Measurements from ENCODE around the gene LCNL1.

Gene LCNL1

GRCh38 chr9:136982232-136983051 lies at the start of gene LCNL1:
LCNL1 (plus strand) TSS chr9:136982993; CDS start chr9:136983587, 594 bp downstream.
- DNase-seq (ENCODE audit: low read depth), result no peak

GRCh38 chr9:136934277-136934676 lies 48.5 kb upstream of the LCNL1 start:
- no peak for DNase-seq (ENCODE audit: low read depth)

- no peak for DNase-seq (ENCODE audit: low read depth)
These were observed 47.1 kb upstream of the LCNL1 start for GRCh38 chr9:136935651-136936050.

GRCh38 chr9:136936645-136937170 lies 46.1 kb upstream of the LCNL1 start:
- no peak for DNase-seq (ENCODE audit: low read depth)

GRCh38 chr9:136937186-136938001 lies 45.4 kb upstream of the LCNL1 start:
- DNase-seq (ENCODE audit: low read depth), result no peak

GRCh38 chr9:136939431-136939995 lies 43.3 kb upstream of the LCNL1 start:
- no peak for DNase-seq (ENCODE audit: low read depth)

- DNase-seq (ENCODE audit: low read depth), result no peak
These were observed 42.7 kb upstream of the LCNL1 start for GRCh38 chr9:136939996-136940525.

- DNase-seq (ENCODE audit: low read depth), result no peak
These were observed 42.1 kb upstream of the LCNL1 start for GRCh38 chr9:136940526-136941230.

- DNase-seq (ENCODE audit: low read depth), result no peak
These were observed 41.3 kb upstream of the LCNL1 start for GRCh38 chr9:136941231-136942111.

- no peak for DNase-seq (ENCODE audit: low read depth)
These were observed 40.5 kb upstream of the LCNL1 start for GRCh38 chr9:136942112-136942880.

GRCh38 chr9:136942881-136943230 lies 39.9 kb upstream of the LCNL1 start:
- no peak for DNase-seq (ENCODE audit: low read depth)

- no peak for DNase-seq (ENCODE audit: low read depth)
These were observed 39.2 kb upstream of the LCNL1 start for GRCh38 chr9:136943291-136944211.

- no peak for DNase-seq (ENCODE audit: low read depth)
These were observed 38.6 kb upstream of the LCNL1 start for GRCh38 chr9:136944212-136944518.

GRCh38 chr9:136944519-136945332 lies 38.1 kb upstream of the LCNL1 start, which contains the start of the genes C8G and FBXW5:
C8G (plus strand) TSS chr9:136945243; CDS start chr9:136945321, 78 bp downstream.
FBXW5 (minus strand) TSS chr9:136944738; CDS start chr9:136944083, 655 bp downstream.
- peak; percentile 94 for DNase-seq (ENCODE audit: low read depth)

GRCh38 chr9:136945333-136946227 lies 37.2 kb upstream of the LCNL1 start:
- no peak for DNase-seq (ENCODE audit: low read depth)

- DNase-seq (ENCODE audit: low read depth), result no peak
These were observed 36.4 kb upstream of the LCNL1 start for GRCh38 chr9:136946228-136947027.

All from stimulated activated CD8-positive, alpha-beta memory T cell treated with anti-CD3 and anti-CD28 coated beads, Interleukin-12 subunit alpha, Interleukin-12 subunit beta, amount 100 ng/mL, for 4 hours (primary cell).